HEK293 (cell line): ENCODE data around the gene ISM1.
A peak's percentile ranks its signal among the peaks of the same experiment; 100 is the strongest.

ENCODE experiments used
- CTCF ChIA-PET: fragments of 350-600 bp; formaldehyde crosslinking; extraction: SDS; loops from one replicate; lab custom pipeline; 2021; ENCODE audit warnings: antibody characterized with exemption; lab: Yijun Ruan, JAX
- POLR2A ChIA-PET: fragments of 300-600 bp; formaldehyde crosslinking; extraction: SDS; loops from one replicate; lab custom pipeline; 2020; ENCODE audit warnings: antibody characterized with exemption, inconsistent platforms; lab: Yijun Ruan, JAX
- H3K27ac ChIP-seq: fragments of 200-500 bp; sonication (Bioruptor generic); 2 replicates; pipeline ENCODE4 v1.5.1; 2014; ENCODE audit warnings: low read depth, low read length, control low read depth, inconsistent platforms; ENCODE audit errors: extremely low read depth
- H3K36me3 ChIP-seq, 2 experiments: fragments of 200-500 bp in 1 of 2; sonication (Bioruptor generic) in 1 of 2; 1 replicate in 1 of 2; 2 replicates in 1 of 2; pipeline ENCODE4 v1.5.1; 2014 to 2017; ENCODE audit warnings: inconsistent platforms in 2 of 2, low read length in 2 of 2; ENCODE audit not compliant: control insufficient read depth in 2 of 2, insufficient read depth in 1 of 2
- H3K4me1 ChIP-seq: fragments of 200-500 bp; sonication (Bioruptor generic); 2 replicates; pipeline ENCODE4 v1.5.1; 2014; ENCODE audit warnings: mild to moderate bottlenecking, low read length, inconsistent platforms; ENCODE audit not compliant: control insufficient read depth, insufficient read depth
- H3K4me3 ChIP-seq: 2 replicates; pipeline ENCODE4 v1.5.1; 2011; ENCODE audit warnings: low read depth, mild to moderate bottlenecking, control low read depth, low read length, moderate library complexity
- H3K9me3 ChIP-seq: fragments of 200-500 bp; sonication (Bioruptor generic); 2 replicates; pipeline ENCODE4 v1.5.1; 2014; ENCODE audit warnings: low read depth, low read length, inconsistent platforms; ENCODE audit not compliant: control insufficient read depth, insufficient read depth
- REPIN1 ChIP-seq: fragments of 450-650 bp; formaldehyde crosslinking; IDR thresholded peaks from 2 replicates; pipeline ENCODE4 v1.5.1; 2017; ENCODE audit warnings: missing biosample characterization, missing genetic modification characterization, low read depth
- TRIM28 ChIP-seq: IDR thresholded peaks from 2 replicates; pipeline ENCODE4 v1.6.1; 2011; ENCODE audit warnings: low read length, control low read depth, borderline replicate concordance
- ZFHX2 ChIP-seq: fragments of 450-650 bp; formaldehyde crosslinking; conservative IDR thresholded peaks from 2 replicates; pipeline ENCODE4 v1.5.1; 2016; ENCODE audit warnings: missing biosample characterization, missing genetic modification characterization
- ZNF138 ChIP-seq: fragments of 450-650 bp; formaldehyde crosslinking; IDR thresholded peaks from 2 replicates; pipeline ENCODE4 v1.5.1; 2016; ENCODE audit warnings: missing biosample characterization, missing genetic modification characterization, borderline replicate concordance
- ZNF16 ChIP-seq: fragments of 450-650 bp; formaldehyde crosslinking; IDR thresholded peaks from 2 replicates; pipeline ENCODE4 v1.5.1; 2016; ENCODE audit warnings: low read depth, missing biosample characterization, missing genetic modification characterization
- ZNF501 ChIP-seq: fragments of 450-650 bp; formaldehyde crosslinking; IDR thresholded peaks from 2 replicates; pipeline ENCODE4 v1.5.1; 2016; ENCODE audit warnings: missing biosample characterization, missing genetic modification characterization
- ZNF596 ChIP-seq: fragments of 450-650 bp; IDR thresholded peaks from 2 replicates; pipeline ENCODE4 v1.5.0; 2018; ENCODE audit warnings: missing biosample characterization, mild to moderate bottlenecking, missing genetic modification characterization, moderate library complexity
- ZNF768 ChIP-seq: fragments of 450-650 bp; formaldehyde crosslinking; IDR thresholded peaks from 2 replicates; pipeline ENCODE4 v1.5.1; 2018; ENCODE audit warnings: missing biosample characterization, mild to moderate bottlenecking, missing genetic modification characterization
- ZNF830 ChIP-seq: fragments of 450-650 bp; IDR thresholded peaks from 2 replicates; pipeline ENCODE4 v1.5.0; 2018; ENCODE audit warnings: missing biosample characterization, missing genetic modification characterization, low read depth, mild to moderate bottlenecking, moderate library complexity
- TF ChIP-seq, protein P1 (sequence below): fragments of 450-650 bp; formaldehyde crosslinking; IDR thresholded peaks from 2 replicates; pipeline ENCODE4 v1.5.1; 2016; ENCODE audit warnings: missing biosample characterization, missing genetic modification characterization
- TF ChIP-seq, protein P2 (sequence below): fragments of 450-650 bp; formaldehyde crosslinking; IDR thresholded peaks from 2 replicates; pipeline ENCODE4 v1.5.1; 2016; ENCODE audit warnings: missing biosample characterization, missing genetic modification characterization
- TF ChIP-seq, protein P3 (sequence below): fragments of 450-650 bp; formaldehyde crosslinking; IDR thresholded peaks from 2 replicates; pipeline ENCODE4 v1.5.1; 2017; ENCODE audit warnings: missing biosample characterization, missing genetic modification characterization
- TF ChIP-seq, protein P4 (sequence below): fragments of 450-650 bp; formaldehyde crosslinking; conservative IDR thresholded peaks from 2 replicates; pipeline ENCODE4 v1.5.1; 2016; ENCODE audit warnings: low read depth, missing biosample characterization, missing genetic modification characterization
- TF ChIP-seq, protein P5 (sequence below): fragments of 450-650 bp; formaldehyde crosslinking; IDR thresholded peaks from 2 replicates; pipeline ENCODE4 v1.5.1; 2016; ENCODE audit warnings: missing biosample characterization, missing genetic modification characterization
- TF ChIP-seq, protein P6 (sequence below): fragments of 450-650 bp; formaldehyde crosslinking; IDR thresholded peaks from 2 replicates; pipeline ENCODE4 v1.5.1; 2016; ENCODE audit warnings: missing biosample characterization, missing genetic modification characterization, low read depth
- TF ChIP-seq, protein P7 (sequence below): fragments of 450-650 bp; formaldehyde crosslinking; IDR thresholded peaks from 2 replicates; pipeline ENCODE4 v1.5.1; 2016; ENCODE audit warnings: missing biosample characterization, missing genetic modification characterization
- TF ChIP-seq, protein P8 (sequence below): fragments of 450-650 bp; formaldehyde crosslinking; IDR thresholded peaks from 2 replicates; pipeline ENCODE4; 2016; ENCODE audit warnings: missing biosample characterization, missing genetic modification characterization

The ISM1 gene

DNA sequence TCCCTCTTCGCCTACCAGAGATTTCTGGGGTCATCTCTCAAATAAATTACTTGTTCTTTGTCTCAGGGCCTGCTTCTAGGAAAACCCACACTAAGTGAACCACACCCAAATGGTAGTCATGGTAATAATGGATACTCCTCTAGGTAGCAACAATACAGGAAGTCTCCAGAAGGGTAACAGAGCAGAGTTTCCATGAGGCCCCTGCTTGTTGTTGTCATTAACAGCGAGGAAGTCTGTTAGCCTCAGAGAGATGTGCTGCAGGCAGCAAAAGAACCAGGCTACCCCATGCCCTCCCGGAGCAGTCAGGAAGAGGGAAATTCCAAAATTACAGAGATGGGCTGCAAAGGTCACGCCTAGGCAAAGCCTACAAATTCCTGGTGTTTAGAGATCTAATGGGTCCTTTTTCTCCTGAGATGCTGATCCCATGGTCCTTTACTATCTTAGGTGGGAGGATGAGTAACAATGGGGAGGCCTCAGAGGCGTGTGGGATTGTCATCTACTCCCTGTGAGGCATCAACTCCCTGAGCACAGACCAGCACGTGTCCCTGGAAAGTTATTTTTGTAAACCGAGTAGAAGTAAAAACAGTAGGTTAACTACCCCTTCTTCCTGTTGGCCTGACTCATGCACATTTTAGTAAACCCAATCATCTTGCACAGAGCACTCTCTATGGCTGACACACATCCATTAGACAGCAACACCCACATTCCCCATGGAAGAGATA is 10.1 kb downstream of the ISM1 start:
- Histone ChIP-seq H3K9me3 (no peaks in the 10 kb centered on the region), H3K27ac (no peak overlapping the region), H3K36me3 (no peaks in the 10 kb centered on the region), H3K4me3 (no peak overlapping the region), H3K4me1 (no peaks in the 10 kb centered on the region)
- ChIA-PET CTCF (no interaction called here), POLR2A (no interaction called here)
- TF ChIP-seq, protein P1, sequence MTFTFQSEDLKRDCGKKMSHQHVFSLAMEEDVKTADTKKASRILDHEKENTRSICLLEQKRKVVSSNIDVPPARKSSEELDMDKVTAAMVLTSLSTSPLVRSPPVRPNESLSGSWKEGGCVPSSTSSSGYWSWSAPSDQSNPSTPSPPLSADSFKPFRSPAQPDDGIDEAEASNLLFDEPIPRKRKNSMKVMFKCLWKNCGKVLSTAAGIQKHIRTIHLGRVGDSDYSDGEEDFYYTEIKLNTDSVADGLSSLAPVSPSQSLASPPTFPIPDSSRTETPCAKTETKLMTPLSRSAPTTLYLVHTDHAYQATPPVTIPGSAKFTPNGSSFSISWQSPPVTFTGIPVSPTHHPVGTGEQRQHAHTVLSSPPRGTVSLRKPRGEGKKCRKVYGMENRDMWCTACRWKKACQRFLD (tag by site-specific recombination): no peak
- TF ChIP-seq REPIN1 (tag by site-specific recombination): no peak
- TF ChIP-seq, protein P2, sequence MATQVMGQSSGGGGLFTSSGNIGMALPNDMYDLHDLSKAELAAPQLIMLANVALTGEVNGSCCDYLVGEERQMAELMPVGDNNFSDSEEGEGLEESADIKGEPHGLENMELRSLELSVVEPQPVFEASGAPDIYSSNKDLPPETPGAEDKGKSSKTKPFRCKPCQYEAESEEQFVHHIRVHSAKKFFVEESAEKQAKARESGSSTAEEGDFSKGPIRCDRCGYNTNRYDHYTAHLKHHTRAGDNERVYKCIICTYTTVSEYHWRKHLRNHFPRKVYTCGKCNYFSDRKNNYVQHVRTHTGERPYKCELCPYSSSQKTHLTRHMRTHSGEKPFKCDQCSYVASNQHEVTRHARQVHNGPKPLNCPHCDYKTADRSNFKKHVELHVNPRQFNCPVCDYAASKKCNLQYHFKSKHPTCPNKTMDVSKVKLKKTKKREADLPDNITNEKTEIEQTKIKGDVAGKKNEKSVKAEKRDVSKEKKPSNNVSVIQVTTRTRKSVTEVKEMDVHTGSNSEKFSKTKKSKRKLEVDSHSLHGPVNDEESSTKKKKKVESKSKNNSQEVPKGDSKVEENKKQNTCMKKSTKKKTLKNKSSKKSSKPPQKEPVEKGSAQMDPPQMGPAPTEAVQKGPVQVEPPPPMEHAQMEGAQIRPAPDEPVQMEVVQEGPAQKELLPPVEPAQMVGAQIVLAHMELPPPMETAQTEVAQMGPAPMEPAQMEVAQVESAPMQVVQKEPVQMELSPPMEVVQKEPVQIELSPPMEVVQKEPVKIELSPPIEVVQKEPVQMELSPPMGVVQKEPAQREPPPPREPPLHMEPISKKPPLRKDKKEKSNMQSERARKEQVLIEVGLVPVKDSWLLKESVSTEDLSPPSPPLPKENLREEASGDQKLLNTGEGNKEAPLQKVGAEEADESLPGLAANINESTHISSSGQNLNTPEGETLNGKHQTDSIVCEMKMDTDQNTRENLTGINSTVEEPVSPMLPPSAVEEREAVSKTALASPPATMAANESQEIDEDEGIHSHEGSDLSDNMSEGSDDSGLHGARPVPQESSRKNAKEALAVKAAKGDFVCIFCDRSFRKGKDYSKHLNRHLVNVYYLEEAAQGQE (tag by site-specific recombination): no peak
- TF ChIP-seq, protein P3, sequence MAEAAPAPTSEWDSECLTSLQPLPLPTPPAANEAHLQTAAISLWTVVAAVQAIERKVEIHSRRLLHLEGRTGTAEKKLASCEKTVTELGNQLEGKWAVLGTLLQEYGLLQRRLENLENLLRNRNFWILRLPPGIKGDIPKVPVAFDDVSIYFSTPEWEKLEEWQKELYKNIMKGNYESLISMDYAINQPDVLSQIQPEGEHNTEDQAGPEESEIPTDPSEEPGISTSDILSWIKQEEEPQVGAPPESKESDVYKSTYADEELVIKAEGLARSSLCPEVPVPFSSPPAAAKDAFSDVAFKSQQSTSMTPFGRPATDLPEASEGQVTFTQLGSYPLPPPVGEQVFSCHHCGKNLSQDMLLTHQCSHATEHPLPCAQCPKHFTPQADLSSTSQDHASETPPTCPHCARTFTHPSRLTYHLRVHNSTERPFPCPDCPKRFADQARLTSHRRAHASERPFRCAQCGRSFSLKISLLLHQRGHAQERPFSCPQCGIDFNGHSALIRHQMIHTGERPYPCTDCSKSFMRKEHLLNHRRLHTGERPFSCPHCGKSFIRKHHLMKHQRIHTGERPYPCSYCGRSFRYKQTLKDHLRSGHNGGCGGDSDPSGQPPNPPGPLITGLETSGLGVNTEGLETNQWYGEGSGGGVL (tag by site-specific recombination): no peak
- TF ChIP-seq ZNF596 (tag by site-specific recombination): no peak
- TF ChIP-seq, protein P4, sequence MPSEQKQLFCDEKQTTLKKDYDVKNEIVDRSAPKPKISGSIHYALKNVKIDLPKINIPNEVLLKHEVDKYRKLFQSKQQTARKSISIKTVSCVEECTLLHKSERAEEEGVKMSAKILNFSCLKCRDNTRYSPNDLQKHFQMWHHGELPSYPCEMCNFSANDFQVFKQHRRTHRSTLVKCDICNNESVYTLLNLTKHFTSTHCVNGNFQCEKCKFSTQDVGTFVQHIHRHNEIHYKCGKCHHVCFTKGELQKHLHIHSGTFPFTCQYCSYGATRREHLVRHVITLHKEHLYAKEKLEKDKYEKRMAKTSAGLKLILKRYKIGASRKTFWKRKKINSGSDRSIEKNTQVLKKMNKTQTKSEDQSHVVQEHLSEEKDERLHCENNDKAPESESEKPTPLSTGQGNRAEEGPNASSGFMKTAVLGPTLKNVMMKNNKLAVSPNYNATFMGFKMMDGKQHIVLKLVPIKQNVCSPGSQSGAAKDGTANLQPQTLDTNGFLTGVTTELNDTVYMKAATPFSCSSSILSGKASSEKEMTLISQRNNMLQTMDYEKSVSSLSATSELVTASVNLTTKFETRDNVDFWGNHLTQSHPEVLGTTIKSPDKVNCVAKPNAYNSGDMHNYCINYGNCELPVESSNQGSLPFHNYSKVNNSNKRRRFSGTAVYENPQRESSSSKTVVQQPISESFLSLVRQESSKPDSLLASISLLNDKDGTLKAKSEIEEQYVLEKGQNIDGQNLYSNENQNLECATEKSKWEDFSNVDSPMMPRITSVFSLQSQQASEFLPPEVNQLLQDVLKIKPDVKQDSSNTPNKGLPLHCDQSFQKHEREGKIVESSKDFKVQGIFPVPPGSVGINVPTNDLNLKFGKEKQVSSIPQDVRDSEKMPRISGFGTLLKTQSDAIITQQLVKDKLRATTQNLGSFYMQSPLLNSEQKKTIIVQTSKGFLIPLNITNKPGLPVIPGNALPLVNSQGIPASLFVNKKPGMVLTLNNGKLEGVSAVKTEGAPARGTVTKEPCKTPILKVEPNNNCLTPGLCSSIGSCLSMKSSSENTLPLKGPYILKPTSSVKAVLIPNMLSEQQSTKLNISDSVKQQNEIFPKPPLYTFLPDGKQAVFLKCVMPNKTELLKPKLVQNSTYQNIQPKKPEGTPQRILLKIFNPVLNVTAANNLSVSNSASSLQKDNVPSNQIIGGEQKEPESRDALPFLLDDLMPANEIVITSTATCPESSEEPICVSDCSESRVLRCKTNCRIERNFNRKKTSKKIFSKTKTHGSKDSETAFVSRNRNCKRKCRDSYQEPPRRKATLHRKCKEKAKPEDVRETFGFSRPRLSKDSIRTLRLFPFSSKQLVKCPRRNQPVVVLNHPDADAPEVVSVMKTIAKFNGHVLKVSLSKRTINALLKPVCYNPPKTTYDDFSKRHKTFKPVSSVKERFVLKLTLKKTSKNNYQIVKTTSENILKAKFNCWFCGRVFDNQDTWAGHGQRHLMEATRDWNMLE (tag by site-specific recombination): no peak
- no peak for TF ChIP-seq ZNF830
- TF ChIP-seq, protein P5, sequence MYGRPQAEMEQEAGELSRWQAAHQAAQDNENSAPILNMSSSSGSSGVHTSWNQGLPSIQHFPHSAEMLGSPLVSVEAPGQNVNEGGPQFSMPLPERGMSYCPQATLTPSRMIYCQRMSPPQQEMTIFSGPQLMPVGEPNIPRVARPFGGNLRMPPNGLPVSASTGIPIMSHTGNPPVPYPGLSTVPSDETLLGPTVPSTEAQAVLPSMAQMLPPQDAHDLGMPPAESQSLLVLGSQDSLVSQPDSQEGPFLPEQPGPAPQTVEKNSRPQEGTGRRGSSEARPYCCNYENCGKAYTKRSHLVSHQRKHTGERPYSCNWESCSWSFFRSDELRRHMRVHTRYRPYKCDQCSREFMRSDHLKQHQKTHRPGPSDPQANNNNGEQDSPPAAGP (tag by site-specific recombination): no peak
- no peak for TF ChIP-seq ZNF768 (tag by site-specific recombination)
- TF ChIP-seq, protein P6, sequence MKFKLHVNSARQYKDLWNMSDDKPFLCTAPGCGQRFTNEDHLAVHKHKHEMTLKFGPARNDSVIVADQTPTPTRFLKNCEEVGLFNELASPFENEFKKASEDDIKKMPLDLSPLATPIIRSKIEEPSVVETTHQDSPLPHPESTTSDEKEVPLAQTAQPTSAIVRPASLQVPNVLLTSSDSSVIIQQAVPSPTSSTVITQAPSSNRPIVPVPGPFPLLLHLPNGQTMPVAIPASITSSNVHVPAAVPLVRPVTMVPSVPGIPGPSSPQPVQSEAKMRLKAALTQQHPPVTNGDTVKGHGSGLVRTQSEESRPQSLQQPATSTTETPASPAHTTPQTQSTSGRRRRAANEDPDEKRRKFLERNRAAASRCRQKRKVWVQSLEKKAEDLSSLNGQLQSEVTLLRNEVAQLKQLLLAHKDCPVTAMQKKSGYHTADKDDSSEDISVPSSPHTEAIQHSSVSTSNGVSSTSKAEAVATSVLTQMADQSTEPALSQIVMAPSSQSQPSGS: no peak
- no peak for TF ChIP-seq TRIM28
- TF ChIP-seq ZNF16 (tag by site-specific recombination): no peak
- TF ChIP-seq ZNF138: no peak
- TF ChIP-seq, protein P7, sequence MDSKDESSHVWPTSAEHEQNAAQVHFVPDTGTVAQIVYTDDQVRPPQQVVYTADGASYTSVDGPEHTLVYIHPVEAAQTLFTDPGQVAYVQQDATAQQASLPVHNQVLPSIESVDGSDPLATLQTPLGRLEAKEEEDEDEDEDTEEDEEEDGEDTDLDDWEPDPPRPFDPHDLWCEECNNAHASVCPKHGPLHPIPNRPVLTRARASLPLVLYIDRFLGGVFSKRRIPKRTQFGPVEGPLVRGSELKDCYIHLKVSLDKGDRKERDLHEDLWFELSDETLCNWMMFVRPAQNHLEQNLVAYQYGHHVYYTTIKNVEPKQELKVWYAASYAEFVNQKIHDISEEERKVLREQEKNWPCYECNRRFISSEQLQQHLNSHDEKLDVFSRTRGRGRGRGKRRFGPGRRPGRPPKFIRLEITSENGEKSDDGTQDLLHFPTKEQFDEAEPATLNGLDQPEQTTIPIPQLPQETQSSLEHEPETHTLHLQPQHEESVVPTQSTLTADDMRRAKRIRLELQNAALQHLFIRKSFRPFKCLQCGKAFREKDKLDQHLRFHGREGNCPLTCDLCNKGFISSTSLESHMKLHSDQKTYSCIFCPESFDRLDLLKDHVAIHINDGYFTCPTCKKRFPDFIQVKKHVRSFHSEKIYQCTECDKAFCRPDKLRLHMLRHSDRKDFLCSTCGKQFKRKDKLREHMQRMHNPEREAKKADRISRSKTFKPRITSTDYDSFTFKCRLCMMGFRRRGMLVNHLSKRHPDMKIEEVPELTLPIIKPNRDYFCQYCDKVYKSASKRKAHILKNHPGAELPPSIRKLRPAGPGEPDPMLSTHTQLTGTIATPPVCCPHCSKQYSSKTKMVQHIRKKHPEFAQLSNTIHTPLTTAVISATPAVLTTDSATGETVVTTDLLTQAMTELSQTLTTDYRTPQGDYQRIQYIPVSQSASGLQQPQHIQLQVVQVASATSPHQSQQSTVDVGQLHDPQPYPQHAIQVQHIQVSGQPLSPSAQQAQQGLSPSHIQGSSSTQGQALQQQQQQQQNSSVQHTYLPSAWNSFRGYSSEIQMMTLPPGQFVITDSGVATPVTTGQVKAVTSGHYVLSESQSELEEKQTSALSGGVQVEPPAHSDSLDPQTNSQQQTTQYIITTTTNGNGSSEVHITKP (tag by site-specific recombination): no peak
- TF ChIP-seq, protein P8, sequence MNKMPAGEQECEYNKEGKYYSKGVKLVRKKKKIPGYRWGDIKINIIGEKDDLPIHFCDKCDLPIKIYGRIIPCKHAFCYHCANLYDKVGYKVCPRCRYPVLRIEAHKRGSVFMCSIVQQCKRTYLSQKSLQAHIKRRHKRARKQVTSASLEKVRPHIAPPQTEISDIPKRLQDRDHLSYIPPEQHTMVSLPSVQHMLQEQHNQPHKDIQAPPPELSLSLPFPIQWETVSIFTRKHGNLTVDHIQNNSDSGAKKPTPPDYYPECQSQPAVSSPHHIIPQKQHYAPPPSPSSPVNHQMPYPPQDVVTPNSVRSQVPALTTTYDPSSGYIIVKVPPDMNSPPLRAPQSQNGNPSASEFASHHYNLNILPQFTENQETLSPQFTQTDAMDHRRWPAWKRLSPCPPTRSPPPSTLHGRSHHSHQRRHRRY (tag by site-specific recombination): no peak
- TF ChIP-seq ZNF501: no peak
- TF ChIP-seq ZFHX2: peak; percentile 31; the same call in 1 of the 2 replicates
